ENCODE measurements around the gene FUNDC1.
"Not testable (repeated sequence)": the region's sequence is repeated elsewhere in the genome, so short reads cannot be mapped to it uniquely, and the experiment has no call there.

Gene FUNDC1

GRCh38 chrX:44561896-44562295, 19.2 kb upstream of the FUNDC1 start:
- 72% methylated on average over 6 of the region's 6 CpGs for WGBS (ENCODE audit: insufficient coverage)
- H3K4me3 ChIP-seq (ENCODE audit: control insufficient read depth in 1 of 7, extremely low read depth in 1 of 7, insufficient read depth in 4 of 7, low read depth in 2 of 7, low read length in 6 of 7); H3K9me3 ChIP-seq (ENCODE audit: control extremely low read depth in 1 of 5, control insufficient read depth in 4 of 5, insufficient read depth in 2 of 5, low read depth in 1 of 5, low read length in 4 of 5); DNase-seq; H3K36me3 ChIP-seq (ENCODE audit: control insufficient read depth in 4 of 4, insufficient read depth in 4 of 4, low read length in 3 of 4); H3K4me1 ChIP-seq (ENCODE audit: control extremely low read depth in 1 of 4, control insufficient read depth in 4 of 4, insufficient read depth in 4 of 4, low read length in 3 of 4); H3K27ac ChIP-seq (ENCODE audit: insufficient read depth in 1 of 2, low read depth in 1 of 2, low read length in 2 of 2, poor library complexity in 1 of 2, severe bottlenecking in 2 of 2); H3K27me3 ChIP-seq (replicated peaks in 2 of 5; ENCODE audit: control insufficient read depth in 4 of 5, insufficient read depth in 5 of 5, low read length in 4 of 5); POLR2A ChIA-PET; CTCF ChIA-PET: not testable (repeated sequence)

GRCh38 chrX:44550563-44550962, 7.9 kb upstream of the FUNDC1 start:
- WGBS (ENCODE audit: insufficient coverage) = 100% methylated on average over 1 of the region's 5 CpGs
- no peak for DNase-seq

GRCh38 chrX:44545454-44545853, 2.8 kb upstream of the FUNDC1 start:
- CTCF ChIA-PET; H3K27ac ChIP-seq (ENCODE audit: insufficient read depth in 1 of 2, low read depth in 1 of 2, low read length in 2 of 2, poor library complexity in 1 of 2, severe bottlenecking in 2 of 2); POLR2A ChIA-PET; H3K36me3 ChIP-seq (ENCODE audit: control insufficient read depth in 4 of 4, insufficient read depth in 4 of 4, low read length in 3 of 4); H3K9me3 ChIP-seq (ENCODE audit: control extremely low read depth in 1 of 5, control insufficient read depth in 4 of 5, insufficient read depth in 2 of 5, low read depth in 1 of 5, low read length in 4 of 5); H3K27me3 ChIP-seq (replicated peaks in 2 of 5; ENCODE audit: control insufficient read depth in 4 of 5, insufficient read depth in 5 of 5, low read length in 4 of 5): not testable (repeated sequence)
- DNase-seq = peak in 2 of 3 donors; percentile 17 to 39
- WGBS (ENCODE audit: insufficient coverage) = no CpG with 5 or more reads among the region's 5 CpGs
- Histone ChIP-seq H3K4me3 (ENCODE audit: control insufficient read depth in 1 of 7, extremely low read depth in 1 of 7, insufficient read depth in 4 of 7, low read depth in 2 of 7, low read length in 6 of 7) (peak overlapping the region in 3 of 7 experiments; percentile 19 to 38 (median 34)), H3K4me1 (ENCODE audit: control extremely low read depth in 1 of 4, control insufficient read depth in 4 of 4, insufficient read depth in 4 of 4, low read length in 3 of 4) (peaks cover 6 to 16% (median 10%) of the 10 kb centered on the region in 4 experiments)

More at GRCh38 chrX:44550563-44550962, 7.9 kb upstream of the FUNDC1 start:
- ChIA-PET POLR2A (no interaction called here), CTCF (no interaction called here)
- H3K36me3 ChIP-seq (ENCODE audit: control insufficient read depth in 4 of 4, insufficient read depth in 4 of 4, low read length in 3 of 4) = no peaks in the 10 kb centered on the region
- H3K27me3 ChIP-seq (replicated peaks in 2 of 5; ENCODE audit: control insufficient read depth in 4 of 5, insufficient read depth in 5 of 5, low read length in 4 of 5) = peaks cover 0 to 7% (median 0%) of the 10 kb centered on the region in 5 experiments
- H3K4me3 ChIP-seq (ENCODE audit: control insufficient read depth in 1 of 7, extremely low read depth in 1 of 7, insufficient read depth in 4 of 7, low read depth in 2 of 7, low read length in 6 of 7) = no peak overlapping the region
- H3K9me3 ChIP-seq (ENCODE audit: control extremely low read depth in 1 of 5, control insufficient read depth in 4 of 5, insufficient read depth in 2 of 5, low read depth in 1 of 5, low read length in 4 of 5) = no peaks in the 10 kb centered on the region
- no peak overlapping the region for H3K27ac ChIP-seq (ENCODE audit: insufficient read depth in 1 of 2, low read depth in 1 of 2, low read length in 2 of 2, poor library complexity in 1 of 2, severe bottlenecking in 2 of 2)
- peaks cover 0 to 3% (median under 1%) of the 10 kb centered on the region in 4 experiments for H3K4me1 ChIP-seq (ENCODE audit: control extremely low read depth in 1 of 4, control insufficient read depth in 4 of 4, insufficient read depth in 4 of 4, low read length in 3 of 4)

GRCh38 chrX:44544036-44544435, 1.4 kb upstream of the FUNDC1 start:
- CTCF ChIA-PET = no interaction called here
- WGBS (ENCODE audit: insufficient coverage) = 93% methylated on average over 5 of the region's 6 CpGs

GRCh38 chrX:44536198-44536597, 6.5 kb downstream of the FUNDC1 start:
- Histone ChIP-seq H3K4me1 (ENCODE audit: control extremely low read depth in 1 of 4, control insufficient read depth in 4 of 4, insufficient read depth in 4 of 4, low read length in 3 of 4) (peaks cover 0 to 2% (median 0%) of the 10 kb centered on the region in 4 experiments), H3K36me3 (ENCODE audit: control insufficient read depth in 4 of 4, insufficient read depth in 4 of 4, low read length in 3 of 4) (peaks cover 2 to 25% (median 8%) of the 10 kb centered on the region in 4 experiments), H3K9me3 (ENCODE audit: control extremely low read depth in 1 of 5, control insufficient read depth in 4 of 5, insufficient read depth in 2 of 5, low read depth in 1 of 5, low read length in 4 of 5) (no peaks in the 10 kb centered on the region), H3K27me3 (replicated peaks in 2 of 5; ENCODE audit: control insufficient read depth in 4 of 5, insufficient read depth in 5 of 5, low read length in 4 of 5) (no peaks in the 10 kb centered on the region), H3K4me3 (ENCODE audit: control insufficient read depth in 1 of 7, extremely low read depth in 1 of 7, insufficient read depth in 4 of 7, low read depth in 2 of 7, low read length in 6 of 7) (peak overlapping the region in 1 of 7 experiments; percentile 6), H3K27ac (ENCODE audit: insufficient read depth in 1 of 2, low read depth in 1 of 2, low read length in 2 of 2, poor library complexity in 1 of 2, severe bottlenecking in 2 of 2) (no peak overlapping the region)
- ChIA-PET CTCF (no interaction called here), POLR2A (no interaction called here)
- WGBS (ENCODE audit: insufficient coverage) = 90% methylated on average over 2 of the region's 6 CpGs
- peak in 1 of 3 donors; percentile 21 for DNase-seq

More at GRCh38 chrX:44544036-44544435, 1.4 kb upstream of the FUNDC1 start:
- Histone ChIP-seq H3K4me3 (ENCODE audit: control insufficient read depth in 1 of 7, extremely low read depth in 1 of 7, insufficient read depth in 4 of 7, low read depth in 2 of 7, low read length in 6 of 7) (no peak overlapping the region), H3K4me1 (ENCODE audit: control extremely low read depth in 1 of 4, control insufficient read depth in 4 of 4, insufficient read depth in 4 of 4, low read length in 3 of 4) (peaks cover 6 to 16% (median 10%) of the 10 kb centered on the region in 4 experiments), H3K27me3 (replicated peaks in 2 of 5; ENCODE audit: control insufficient read depth in 4 of 5, insufficient read depth in 5 of 5, low read length in 4 of 5) (no peaks in the 10 kb centered on the region), H3K36me3 (ENCODE audit: control insufficient read depth in 4 of 4, insufficient read depth in 4 of 4, low read length in 3 of 4) (peaks cover 0 to 12% (median under 1%) of the 10 kb centered on the region in 4 experiments), H3K27ac (ENCODE audit: insufficient read depth in 1 of 2, low read depth in 1 of 2, low read length in 2 of 2, poor library complexity in 1 of 2, severe bottlenecking in 2 of 2) (no peak overlapping the region), H3K9me3 (ENCODE audit: control extremely low read depth in 1 of 5, control insufficient read depth in 4 of 5, insufficient read depth in 2 of 5, low read depth in 1 of 5, low read length in 4 of 5) (no peaks in the 10 kb centered on the region)
- no peak for DNase-seq
- POLR2A ChIA-PET = no interaction called here

- Histone ChIP-seq H3K4me1 (ENCODE audit: control extremely low read depth in 1 of 4, control insufficient read depth in 4 of 4, insufficient read depth in 4 of 4, low read length in 3 of 4) (no peaks in the 10 kb centered on the region), H3K9me3 (ENCODE audit: control extremely low read depth in 1 of 5, control insufficient read depth in 4 of 5, insufficient read depth in 2 of 5, low read depth in 1 of 5, low read length in 4 of 5) (no peaks in the 10 kb centered on the region), H3K36me3 (ENCODE audit: control insufficient read depth in 4 of 4, insufficient read depth in 4 of 4, low read length in 3 of 4) (peaks cover 0 to 4% (median 1%) of the 10 kb centered on the region in 4 experiments), H3K27me3 (replicated peaks in 2 of 5; ENCODE audit: control insufficient read depth in 4 of 5, insufficient read depth in 5 of 5, low read length in 4 of 5) (no peaks in the 10 kb centered on the region), H3K4me3 (ENCODE audit: control insufficient read depth in 1 of 7, extremely low read depth in 1 of 7, insufficient read depth in 4 of 7, low read depth in 2 of 7, low read length in 6 of 7) (no peak overlapping the region), H3K27ac (ENCODE audit: insufficient read depth in 1 of 2, low read depth in 1 of 2, low read length in 2 of 2, poor library complexity in 1 of 2, severe bottlenecking in 2 of 2) (no peak overlapping the region)
- 100% methylated on average over 2 of the region's 3 CpGs for WGBS (ENCODE audit: insufficient coverage)
- no peak for DNase-seq
- ChIA-PET CTCF (interaction anchor here (1.5 kb wide), 1 partner anchor 11 kb away, joined by 3 read pairs; no protein-coding TSS in a partner anchor), POLR2A (no interaction called here)
Observed at GRCh38 chrX:44529310-44529709, 13.3 kb downstream of the FUNDC1 start.

GRCh38 chrX:44514272-44514671, 28.4 kb downstream of the FUNDC1 start:
- Histone ChIP-seq H3K27ac (ENCODE audit: insufficient read depth in 1 of 2, low read depth in 1 of 2, low read length in 2 of 2, poor library complexity in 1 of 2, severe bottlenecking in 2 of 2) (no peak overlapping the region), H3K9me3 (ENCODE audit: control extremely low read depth in 1 of 5, control insufficient read depth in 4 of 5, insufficient read depth in 2 of 5, low read depth in 1 of 5, low read length in 4 of 5) (no peaks in the 10 kb centered on the region), H3K27me3 (replicated peaks in 2 of 5; ENCODE audit: control insufficient read depth in 4 of 5, insufficient read depth in 5 of 5, low read length in 4 of 5) (peaks cover 0 to 3% (median 0%) of the 10 kb centered on the region in 5 experiments), H3K36me3 (ENCODE audit: control insufficient read depth in 4 of 4, insufficient read depth in 4 of 4, low read length in 3 of 4) (no peaks in the 10 kb centered on the region), H3K4me1 (ENCODE audit: control extremely low read depth in 1 of 4, control insufficient read depth in 4 of 4, insufficient read depth in 4 of 4, low read length in 3 of 4) (peaks cover 0 to 2% (median 0%) of the 10 kb centered on the region in 4 experiments), H3K4me3 (ENCODE audit: control insufficient read depth in 1 of 7, extremely low read depth in 1 of 7, insufficient read depth in 4 of 7, low read depth in 2 of 7, low read length in 6 of 7) (no peak overlapping the region)
- CTCF ChIA-PET = no interaction called here
- POLR2A ChIA-PET = no interaction called here
- DNase-seq = no peak
- 60% methylated on average over 1 of the region's 3 CpGs for WGBS (ENCODE audit: insufficient coverage)

Measured in common myeloid progenitor, CD34-positive (primary cell).